ENCODE measurements around the gene DIDO1.
A peak's percentile ranks its signal among the peaks of the same experiment; 100 is the strongest.

DIDO1 gene

GRCh38 chr20:62829231-62830230 lies 96.8 kb downstream of the DIDO1 start:
- DNase-seq, result peak; percentile 27

DNA sequence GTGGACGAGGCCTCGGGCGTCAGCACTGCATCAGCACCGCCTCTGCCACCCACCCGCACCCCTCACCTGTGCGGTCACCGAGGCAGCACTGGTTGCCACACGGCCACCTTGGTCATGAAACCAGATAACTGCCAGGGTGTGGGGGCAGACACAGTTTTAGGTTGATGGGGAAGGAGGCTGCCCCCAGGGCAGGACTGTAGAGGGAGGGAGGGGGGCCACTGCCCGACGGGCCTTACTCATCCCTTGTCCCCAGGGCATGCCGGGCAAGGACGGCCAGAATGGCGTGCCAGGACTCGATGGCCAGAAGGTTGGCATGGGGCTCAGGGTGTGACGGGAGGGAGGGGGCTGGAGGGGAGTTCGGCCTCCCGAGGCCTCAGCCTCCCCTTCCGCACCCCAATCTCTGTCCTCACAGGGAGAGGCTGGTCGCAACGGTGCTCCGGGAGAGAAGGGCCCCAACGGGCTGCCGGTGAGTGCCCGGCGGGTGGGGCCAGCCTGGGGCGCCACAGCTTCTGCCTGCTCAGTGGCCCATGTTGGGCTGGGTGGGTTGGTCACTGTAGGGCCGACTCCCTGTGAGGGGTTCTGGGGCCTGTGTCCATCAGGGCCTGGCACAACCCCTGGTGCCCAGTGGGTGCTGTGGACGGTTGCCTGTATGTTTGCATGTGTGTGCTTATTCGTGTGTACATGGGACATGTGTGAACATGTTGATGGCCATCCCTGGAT lies 97.6 kb downstream of the DIDO1 start:
- DNase-seq, result peak; percentile 24

DNA sequence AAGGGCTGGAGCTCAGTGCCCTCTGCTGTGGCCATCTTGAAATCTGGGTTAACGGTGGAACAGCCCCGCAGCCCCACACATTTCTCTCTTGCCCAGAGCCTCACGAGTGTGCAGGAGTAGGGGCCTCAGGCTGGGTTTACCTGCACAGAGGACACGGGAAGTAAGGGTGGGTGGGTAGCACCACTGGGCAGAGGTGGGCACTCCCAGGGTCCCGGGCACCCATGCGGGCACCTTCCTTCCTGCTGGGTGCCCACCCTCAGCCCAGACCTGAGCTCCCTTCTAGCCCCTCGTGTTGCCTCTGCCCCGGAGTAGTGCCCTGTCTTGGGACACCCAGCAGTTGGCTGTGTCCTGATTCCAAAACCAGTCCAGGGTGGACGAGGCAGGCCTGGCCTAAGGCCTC lies 98.3 kb downstream of the DIDO1 start:
- no peak for DNase-seq

Measured in right hindlimb (tissue), 1 donor.